COLO829 (cell line): Measurements from ENCODE around the gene KLF15.
A peak's percentile ranks its signal among the peaks of the same experiment; 100 is the strongest.

ENCODE experiments used
- DNase-seq: peaks from one replicate; pipeline ENCODE4 v3.0.0; 2012; ENCODE audit warnings: low spot score

The KLF15 gene

DNA sequence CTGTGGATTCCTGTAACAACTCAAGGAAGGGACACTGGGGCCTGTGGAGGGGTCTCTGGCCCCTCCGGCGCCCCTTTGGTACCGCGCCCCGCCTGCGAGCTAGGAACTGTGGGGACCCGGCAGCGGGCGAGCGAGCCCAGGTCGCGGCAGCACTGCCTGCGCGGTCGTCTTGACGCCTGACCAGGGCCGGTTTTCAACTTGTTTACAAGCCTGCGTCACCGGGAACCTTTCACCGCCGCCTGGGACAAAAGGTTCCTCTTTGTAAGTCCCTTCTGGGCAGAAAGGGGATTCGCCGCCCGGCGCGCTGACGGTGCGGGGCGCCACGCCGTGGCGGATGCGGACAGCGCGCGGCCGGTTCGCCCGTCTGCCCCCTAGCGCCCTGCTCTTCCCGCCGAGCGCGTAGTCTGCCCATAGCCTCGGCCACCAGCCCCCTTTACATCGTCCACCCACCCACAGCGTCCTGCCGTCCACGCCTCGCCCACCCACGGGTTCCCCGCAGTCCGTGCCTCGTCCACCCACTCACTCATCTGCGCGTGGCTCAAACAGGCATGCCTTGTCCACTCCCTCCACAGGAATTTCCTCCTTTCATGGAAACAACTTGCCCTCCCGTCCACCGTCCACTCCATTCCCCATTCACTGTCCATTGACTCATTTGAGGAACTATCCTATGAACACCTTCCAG, 32.0 kb upstream of the KLF15 start:
- peak; percentile 66 for DNase-seq

DNA sequence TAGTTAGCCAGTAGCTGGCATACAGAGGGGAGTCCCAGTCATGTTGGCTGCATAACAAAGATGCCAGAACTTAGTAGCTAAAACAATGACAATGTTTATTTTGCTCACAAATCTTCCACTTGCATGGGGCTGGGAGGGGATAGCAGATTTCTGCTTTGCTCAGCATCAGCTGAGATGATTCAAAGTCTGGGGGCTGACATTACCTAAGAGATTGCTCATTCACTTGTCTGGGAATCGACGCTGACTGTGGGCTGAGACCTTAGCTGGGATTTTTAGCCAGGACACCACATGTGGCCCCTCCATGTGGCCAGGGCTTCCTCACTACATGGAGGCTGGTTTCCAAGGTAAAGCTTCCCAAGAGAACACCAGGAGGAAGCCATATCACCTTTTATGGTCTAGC, 24.8 kb upstream of the KLF15 start:
- no peak for DNase-seq

DNA sequence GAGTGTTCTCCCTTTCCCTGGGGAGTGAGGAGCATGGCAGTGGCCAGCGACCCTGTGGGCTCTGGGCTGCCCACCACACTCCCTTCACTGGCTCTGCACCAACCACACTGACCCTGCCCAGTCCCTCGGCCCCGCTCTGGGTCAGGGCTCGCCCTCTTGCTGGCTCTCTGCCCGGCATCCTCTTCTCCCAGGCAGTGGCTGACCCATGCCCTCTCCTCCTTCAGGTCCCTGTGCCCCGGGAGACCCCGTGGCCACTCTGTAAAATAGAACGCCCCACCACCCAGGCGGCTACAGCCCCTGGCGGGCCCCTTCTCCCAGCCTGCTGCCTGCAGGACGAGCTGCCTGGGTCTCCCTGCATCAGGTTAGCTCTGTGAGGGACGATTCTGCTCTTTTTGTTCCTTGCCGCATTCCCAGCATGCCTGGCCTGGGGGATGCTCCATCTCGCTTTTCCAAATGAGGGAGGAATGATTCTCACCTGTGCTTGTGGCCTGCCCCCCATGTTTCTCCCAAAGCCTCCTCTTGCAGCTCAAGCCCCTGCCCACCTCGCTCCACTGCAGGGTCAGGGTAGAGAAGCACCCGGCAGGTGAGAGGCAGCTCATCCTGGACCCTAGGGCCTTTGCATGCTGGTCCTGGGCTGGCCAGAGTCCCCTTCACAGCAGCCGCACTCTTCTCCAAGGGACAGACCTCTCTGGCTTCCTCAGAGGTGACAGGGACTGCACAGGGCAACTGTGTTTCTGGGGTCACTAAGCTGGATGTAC, 23.0 kb upstream of the KLF15 start:
- DNase-seq, result no peak

DNA sequence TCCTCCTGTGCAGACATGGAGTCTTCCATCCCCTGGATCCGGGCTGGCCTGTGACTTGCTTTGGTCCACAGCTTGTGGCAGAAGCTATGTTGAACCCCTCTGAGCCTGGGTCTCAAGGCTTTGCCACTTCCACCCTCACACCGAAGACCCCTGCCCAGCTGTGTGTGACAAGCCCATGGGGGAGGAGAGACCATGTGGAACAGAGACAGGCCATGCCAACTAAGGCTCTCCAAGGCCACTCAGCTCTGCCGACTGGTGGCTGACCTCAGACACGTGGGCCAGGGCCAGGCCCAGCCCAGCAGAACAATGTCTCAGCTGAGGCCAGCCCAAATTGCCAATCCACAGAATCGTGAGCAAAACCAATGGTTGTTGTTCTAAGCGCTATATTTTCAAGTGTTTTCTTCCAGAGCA, 21.1 kb upstream of the KLF15 start:
- DNase-seq, result no peak

DNA sequence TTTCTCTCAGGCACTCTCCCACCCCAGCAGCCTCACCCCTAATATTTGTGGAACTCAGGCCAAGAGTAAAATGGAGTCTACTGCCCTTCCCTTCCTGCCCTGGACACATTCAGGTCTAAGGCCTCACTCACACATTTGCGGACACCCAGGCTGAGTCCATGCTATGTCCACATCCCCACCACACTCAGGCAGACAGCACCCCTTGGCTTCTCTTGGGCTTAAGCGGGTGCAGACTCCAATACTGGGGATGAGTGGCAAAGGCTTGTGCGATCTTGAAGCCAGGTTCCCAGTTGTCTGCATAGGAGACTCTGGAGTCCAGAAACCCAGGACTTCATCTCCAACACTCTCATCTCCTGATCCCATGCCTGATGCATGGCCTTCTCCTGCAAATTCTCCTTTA, 20.0 kb upstream of the KLF15 start:
- DNase-seq, result no peak

DNA sequence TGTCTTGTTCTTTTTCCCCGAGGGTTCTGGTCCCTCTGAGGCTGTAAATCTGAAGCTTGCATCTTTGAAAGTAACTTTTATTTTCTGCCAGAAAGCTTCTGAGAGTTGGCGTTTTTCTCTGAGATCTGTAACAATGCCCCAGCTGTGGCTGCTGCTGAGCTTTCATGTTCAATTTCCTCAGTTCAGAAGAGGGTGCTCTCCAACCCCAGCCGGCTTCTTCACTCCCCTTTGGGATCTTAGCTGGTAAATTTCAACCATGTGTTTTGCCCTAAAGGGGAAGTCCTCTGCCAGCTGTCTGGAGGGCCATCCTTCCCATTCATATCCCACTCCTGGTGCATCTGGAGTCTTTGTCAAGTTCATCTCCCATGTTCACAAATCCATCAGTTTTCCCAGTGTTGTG, 19.2 kb upstream of the KLF15 start:
- DNase-seq, result no peak

DNA sequence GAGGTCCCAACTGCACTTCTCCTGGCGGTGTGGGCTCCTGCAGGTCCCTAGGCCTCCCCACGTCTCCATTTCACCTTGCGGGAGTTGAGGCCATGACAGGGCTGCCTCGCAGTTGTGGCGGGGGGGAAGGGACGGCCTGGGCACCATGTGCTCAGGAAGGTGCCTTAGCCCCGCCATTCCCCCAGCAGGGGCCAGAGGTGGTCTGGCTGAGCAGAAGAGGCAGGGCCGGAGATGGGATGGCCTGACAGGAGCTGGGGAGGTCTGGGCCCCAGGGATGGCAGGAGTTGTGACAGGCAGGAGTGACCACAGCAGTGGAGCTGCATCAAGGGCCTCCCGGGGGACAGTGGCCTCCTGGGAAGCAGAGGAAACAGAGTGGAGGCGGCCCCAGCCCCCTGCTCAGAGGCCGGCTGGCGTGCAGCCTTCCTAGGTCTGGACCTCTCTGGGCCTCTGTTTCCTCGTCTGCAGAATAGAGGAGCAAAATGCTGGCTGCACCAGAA, 18.7 kb upstream of the KLF15 start:
- no peak for DNase-seq

DNA sequence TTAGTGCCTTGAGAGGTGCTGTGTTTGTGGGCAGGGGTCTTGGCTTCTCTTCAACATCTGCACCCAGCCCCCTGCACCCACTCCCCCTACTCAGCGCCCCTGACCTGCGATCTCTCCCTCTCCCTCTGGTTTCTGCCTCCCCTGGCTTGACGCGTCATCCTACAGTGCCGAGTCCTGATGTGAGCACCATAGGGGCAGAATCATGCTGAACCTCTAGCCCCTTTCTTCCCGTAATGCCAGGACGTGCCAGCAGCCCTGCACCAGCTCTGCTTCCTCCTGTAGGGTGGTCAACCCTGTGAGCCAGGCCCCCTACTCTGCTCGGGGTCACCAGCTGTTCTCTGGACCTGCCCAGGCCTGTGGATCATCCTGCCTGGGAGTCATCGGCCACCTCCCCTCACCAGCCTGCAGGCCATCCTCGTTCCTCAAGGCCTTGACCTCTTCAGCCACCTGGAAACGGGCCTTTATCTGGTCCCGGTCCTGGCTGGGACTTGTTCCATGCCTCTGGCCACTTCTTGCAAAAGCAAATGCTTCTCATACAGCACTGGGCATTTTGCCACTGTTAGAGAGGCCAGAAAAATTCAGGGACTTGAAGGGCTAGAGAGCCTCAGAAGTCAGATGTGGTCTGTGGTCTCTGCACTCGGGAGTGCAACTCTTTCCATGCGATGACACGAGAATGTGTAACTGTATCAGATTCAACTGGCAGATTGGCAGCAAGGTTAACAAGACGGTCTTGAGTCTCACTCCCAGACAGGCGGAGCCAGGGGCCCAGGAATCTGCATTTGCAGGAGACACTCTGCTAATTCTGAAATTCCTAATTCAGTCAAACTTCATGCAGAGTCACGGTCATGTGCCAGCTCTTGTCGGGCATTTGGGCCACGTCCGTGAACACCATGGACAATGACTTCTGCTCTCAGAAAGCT, 16.7 kb upstream of the KLF15 start:
- DNase-seq, result no peak

DNA sequence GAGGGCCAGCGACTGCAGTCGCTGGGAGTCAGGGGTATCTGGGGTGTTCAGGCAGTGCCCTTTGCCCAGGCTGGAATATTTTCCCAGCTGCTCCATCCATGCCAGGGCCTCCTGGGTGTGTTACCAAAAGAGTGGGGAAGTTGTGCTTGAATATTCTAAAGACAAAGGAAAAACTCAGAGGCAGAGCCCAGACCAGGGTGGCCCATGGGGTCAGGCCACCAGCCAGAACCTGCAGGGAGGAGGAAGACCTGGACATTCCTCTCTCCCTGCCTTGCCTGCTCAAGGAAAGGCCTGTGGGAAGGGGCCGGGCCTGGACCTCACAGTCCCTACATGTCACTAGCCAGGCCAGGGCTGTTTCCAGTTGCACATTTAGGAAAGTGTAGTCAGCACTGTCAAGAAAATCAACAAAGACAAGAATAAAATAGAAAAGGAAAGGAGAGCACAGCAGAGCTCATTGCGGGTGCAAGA, 16.0 kb upstream of the KLF15 start:
- DNase-seq, result no peak

DNA sequence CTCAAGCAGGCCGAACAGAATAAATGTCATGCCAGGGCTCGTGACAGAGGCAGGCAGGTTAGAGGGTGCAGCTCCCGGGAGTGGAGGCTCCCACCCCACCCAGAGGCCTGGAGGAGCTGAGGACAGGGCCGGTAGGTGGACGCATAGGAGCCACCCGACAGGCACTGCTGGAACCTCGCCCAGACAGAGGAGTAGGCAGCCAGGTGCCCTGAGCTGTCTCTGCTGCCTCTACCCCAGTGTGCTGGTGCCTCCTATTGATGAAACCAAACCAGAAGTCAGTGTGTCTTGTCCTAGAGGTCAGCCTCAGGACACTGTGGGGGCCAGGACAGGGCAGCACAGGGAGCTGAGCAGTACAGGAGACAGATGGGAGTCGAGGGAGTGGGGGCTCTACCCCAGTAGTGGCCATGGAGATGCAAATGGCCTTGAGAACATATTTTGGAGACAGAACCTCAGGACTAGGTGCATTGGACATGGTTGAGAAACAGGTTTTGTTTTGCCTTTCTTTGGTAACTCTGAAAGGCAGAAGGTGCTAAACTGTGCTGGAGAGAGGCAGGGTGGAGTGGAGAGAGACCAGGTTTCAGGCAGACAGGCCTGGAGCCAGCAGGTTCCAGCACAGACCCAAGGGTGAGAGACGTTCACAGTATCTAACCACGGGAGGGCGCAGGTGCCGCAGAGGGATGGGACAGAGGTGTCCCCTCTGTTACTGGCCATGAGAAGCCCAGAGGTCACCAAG, 15.4 kb upstream of the KLF15 start:
- DNase-seq, result no peak

DNA sequence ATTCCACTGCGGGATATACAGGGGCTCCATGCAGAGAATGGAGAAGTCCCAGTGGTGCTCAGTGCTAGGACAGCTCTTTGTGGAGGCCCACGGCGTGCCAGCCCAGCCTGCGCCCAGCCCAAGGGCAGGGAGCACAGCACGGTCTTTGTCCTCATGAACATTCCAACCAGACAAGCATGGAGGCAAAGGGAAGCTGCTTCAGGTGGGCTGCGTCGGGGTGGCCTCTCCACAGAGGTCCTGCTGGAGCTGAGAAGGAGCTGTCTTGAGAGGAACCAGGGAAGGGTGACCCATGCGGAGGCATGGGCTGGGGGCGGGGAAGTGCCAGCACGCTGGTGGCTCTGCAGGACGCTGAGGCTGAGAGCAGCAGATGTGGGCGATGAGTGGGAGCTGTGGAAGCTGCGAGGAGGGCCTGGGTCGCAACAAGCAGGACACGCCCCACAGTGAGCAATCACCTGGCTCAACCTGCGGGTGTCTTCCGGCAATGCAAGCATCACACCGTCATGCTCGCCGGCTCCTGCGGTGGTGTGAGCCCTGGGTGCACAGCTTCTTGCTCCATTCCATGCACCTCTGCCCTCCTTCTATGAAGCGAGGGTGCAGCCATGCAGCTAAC, 14.0 kb upstream of the KLF15 start:
- no peak for DNase-seq

DNA sequence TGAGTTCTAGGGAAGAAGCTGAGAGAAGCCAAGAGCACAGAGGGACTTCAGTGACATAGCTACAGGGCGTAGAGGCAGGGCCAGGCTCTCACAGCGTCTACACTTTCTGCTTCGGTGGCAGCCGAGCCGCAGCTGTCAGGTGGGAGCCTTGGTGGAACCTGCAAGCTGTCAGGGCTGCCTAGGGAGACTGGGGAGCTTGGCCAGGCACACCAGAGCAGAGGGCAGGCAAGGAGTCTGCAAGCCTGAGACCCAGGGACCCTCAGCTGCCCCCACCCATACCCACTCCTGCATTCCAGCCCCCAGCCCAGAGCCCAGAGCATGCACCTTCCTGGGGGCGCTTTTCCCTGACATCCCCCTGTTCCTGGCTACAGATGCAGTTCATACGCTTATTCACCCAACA, 13.4 kb upstream of the KLF15 start:
- no peak for DNase-seq

DNA sequence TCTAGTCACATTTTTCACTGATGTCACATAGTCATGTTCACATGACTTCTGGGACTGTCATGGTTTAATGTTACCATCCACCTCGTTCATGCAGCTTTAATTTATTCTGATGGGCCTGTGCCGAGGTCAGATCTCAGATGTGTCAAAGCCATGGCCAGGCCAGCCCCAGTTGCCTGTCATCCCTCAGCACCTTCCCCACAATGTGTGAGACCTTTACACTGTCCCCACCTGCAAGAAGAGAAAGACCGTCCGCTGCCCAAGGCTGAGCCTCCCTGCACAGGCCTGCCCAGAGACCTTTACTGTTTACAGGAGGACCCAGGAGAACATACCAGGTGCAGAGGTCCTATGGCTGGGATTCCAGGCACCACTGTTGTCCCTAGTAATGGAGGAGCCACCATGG, 12.8 kb upstream of the KLF15 start:
- DNase-seq, result no peak

DNA sequence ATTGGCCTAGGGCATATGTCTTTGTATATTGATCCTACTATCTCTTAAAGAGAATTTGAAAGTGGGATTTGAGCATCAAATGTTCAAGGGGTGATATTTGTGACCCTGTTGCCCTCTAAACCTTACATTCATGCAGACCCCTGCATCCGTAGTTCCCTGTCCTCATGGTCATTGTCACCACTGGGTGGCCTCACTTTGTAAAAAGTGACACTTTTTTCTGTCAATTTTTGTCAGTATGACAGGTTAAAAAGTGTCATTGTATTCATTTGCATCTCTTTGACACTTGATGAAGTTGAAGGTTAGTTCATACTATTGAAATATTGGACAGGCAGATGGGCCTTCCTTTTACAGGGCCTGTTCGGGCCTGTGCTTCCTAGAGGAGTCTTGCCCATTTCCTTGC, 12.3 kb upstream of the KLF15 start:
- no peak for DNase-seq

DNA sequence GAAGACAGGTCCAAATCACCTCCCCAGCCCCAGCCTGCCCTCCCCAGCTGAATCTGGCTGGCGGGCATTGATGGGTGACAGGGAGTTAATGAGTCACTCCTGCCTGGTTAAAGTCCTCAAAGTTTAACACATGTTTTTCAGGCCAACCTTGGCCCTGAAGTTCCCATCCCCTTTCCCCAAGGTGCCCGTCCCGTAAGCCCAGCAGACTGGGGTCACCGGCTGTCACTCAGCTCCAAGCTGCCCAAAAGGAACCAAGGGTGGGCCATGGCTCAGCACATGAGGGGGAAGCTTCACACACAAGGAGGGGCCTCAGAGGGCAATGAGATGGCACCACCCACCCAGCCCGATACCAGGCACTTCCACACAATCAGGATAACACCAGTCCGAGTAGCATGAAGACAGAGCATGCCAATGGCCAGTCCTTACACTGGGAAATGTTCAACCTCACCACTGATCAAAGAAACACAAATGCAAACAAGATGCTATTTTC, 10.2 kb upstream of the KLF15 start:
- DNase-seq, result no peak

DNA sequence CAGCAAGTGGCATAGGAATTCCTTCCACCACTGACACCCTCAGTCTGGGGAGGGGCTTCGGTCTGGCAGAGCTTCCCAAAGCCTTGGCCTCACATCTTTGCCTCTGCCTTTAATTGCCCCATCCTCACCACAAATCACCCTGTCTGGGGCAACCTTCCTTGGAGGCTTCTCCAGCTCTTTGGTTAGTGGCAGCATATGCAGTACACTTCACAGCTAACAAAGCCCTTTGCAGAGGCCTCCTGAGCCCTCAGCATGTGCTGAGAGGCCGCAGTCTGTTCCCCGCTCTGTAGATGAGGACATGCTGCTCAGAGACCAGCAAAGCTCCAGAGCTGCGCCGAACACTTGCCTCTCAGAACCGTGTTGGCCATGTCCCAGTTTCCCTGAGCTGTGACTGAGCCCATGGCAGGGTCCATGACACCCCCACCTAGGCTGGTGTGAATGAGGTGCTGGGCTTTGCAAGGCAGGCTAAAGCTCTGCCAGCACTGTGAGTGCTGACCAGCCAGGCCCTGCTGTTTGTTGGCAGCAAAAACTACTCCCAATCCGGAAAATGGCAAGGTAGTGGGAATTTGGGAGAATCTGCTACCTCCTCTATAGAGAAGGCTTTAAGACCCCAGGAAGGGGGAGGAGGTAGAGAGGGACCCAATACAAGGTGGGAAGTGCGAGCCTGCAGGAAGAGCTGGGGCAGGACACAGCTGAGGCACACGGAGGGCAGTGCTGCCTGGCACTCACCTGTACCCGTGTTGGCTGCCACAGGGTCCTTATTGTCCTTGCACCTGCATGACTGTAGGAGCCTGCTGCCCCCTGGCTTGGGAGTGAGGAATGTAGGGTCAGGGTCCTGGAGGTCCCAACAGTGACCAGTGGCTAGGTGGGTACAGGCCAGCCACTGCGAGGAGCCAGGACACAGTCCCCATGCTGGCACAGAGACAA, 8.4 kb upstream of the KLF15 start:
- DNase-seq, result no peak

DNA sequence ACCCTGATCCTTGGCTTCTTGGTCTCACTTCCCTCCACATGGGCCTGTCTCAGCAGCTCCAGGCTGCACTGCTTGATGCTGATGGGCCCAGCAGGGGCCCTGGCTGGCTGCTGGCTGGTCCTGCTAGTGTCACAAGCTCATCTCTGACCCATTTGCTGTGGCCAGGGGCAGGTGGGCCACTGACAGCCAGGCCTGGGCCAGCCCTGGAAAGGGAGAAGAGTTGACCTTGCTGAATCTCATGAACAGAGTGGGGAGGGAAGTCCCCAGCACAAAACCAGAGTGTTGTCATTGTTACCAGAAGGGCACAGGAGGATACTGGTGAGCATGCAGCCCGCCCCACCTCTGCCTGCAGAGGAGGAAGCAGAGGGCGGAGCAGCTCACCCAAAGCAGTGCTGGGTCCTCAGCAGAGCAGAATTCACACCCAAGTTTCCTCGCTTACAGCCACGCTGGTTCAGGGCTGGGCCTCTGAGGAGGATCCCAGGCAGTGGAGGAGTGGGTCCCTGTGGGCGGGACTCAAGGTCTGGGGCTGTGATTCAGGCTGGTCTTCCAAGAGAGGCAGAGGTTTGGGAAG, 7.6 kb upstream of the KLF15 start:
- DNase-seq, result no peak

DNA sequence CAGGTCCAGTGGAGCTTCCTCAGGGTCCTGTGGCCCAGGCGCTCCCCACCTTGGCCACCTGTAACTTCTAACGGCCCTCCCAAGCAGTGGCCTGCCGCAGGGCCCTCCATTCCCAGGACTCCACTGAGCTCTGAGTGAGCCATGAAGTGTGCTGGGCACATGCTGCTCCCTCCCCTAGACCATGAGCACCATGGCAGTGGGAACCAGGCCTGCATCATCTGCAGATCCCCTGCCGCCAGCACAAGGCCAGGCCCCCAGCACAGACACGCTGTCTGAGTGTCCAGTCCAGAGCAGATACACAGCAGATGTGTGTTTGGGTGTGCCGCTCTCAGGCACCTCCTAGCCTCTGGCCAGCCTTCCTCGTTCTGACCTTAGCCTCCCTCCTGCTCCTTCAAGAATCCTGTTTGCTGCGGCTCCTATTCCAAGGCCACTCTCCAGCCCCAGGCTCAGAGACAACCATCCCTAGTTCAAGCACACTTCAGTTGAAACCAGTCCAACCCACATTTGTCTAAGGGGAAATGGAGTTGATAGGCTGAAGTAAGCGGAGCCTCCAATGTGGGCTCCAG, 7.0 kb upstream of the KLF15 start:
- no peak for DNase-seq

DNA sequence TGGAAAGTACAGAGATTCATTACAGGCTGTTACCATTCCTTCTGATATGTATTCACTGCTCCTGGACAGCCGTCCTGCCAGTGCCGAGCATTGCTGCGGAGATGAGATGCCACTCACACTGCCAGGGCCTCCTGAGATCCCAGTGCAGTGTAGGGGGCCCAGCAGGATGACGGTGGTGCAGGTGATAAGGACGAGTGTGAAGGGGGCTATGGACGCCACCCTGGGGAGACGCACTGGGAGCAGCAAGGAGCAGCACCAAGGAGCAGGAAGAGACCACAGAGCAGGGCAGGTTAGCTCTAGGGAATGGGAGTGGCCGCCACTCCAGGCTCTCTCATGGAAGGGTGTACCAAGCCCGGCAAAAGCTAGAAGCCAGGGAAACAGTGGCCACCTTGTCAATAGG, 4.0 kb upstream of the KLF15 start:
- DNase-seq, result no peak

DNA sequence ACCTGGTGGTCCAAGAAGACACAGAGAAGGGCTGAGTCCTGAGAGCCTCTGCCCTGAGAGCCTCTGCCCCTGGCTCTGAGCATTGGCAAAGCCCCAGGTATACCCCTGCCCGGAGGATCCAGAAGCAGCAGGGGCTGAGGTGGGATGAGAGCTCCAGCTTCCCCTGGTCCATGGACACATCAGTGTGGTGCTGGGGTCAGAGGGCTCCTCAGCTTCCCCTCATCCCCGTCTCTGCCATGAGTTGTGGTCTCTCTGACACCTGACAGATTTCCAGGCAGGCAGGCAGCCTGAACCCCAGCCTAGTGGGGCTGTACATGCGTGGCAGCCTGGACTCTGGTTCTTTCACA, 3.5 kb upstream of the KLF15 start:
- no peak for DNase-seq
